ENCODE data around the gene EDARADD.

GRCh38 chr1:236532850-236533249, 138.8 kb downstream of the EDARADD start:
- TF ChIP-seq POLR2A (IDR thresholded peaks at IDR 0.05; ENCODE audit: low read depth, low read length) (no peak), POLR2AphosphoS5 (IDR thresholded peaks at IDR 0.05; ENCODE audit: low read depth, low read length) (no peak)

All from GM12892 (cell line).